Ramos (cell line): ENCODE data around the gene SELENBP1.

ENCODE experiments used
- in situ Hi-C: fragments of 300-500 bp; cut with MboI; formaldehyde crosslinking; loops from one replicate; pipeline ENCODE4 v1.14.3; 2022; ENCODE audit warnings: low sequenced_read_pairs; ENCODE audit not compliant: unreplicated experiment

Gene SELENBP1

DNA sequence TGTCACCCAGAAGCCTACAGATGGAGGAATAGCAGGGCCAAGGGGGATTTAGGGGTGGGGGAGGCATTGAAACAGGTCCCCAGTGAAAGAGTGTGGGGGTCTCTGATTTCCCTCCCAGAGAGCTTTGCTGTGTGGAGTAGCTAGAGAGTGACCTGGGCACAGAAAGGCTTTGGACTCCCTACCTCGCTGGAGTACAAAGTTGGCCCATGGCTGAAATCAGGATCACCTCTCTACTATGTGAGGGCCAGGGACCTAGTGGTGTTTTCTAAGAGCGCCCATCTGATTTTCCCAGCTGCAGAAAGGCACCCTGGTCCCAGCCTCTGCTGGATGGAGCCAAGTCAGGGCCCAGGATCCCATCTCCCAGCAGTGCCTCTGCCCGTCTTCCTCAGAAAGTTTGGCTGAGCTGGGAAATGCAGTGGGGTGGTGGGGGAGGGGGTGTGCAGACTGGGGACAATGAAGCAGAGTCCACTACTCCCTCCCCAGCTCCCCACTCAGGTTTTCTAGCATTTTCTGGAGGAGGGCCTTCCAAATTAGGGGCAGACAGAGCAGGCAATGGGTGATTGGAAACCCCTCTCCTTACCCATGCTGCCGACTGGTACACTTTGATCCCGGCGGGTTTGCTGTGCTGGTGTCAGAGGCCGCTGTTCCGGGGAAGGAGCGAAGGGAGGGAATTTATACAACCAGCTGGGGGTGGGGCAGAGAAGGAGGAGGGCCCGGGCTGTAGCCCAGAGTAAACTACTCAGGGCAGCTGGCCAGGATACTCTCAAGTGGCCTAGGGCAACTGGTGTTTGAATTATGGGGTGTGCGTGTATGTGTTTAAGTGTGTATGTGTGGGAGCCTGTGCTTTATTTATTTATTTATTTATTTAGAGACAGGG lies at the start of gene SELENBP1:
Gene SELENBP1 (minus strand): TSS at position 648 of the 877 bp plus-strand sequence. CDS start 64 bp downstream, at position 584.
- in situ Hi-C loops: no loop called here

DNA sequence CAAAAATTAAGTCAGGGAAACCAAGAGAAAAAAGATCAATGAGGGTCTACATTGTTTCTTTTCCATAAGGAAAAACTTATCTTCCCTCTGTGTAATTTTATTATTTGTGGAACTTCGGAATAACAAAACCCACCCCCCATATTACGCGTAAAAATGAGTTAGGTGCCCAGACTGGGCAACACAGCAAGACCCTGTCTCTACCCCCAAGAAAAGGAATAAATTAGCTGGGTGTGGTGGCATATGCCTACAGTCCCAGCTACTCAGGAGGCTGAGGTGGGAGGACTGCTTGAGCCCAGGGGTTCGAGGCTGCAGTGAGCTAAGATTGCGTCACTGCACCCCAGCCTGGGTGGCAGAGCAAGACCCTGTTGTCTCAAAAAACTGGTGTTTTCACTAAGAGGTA lies 47.3 kb upstream of the SELENBP1 start:
- in situ Hi-C loops: no loop called here

DNA sequence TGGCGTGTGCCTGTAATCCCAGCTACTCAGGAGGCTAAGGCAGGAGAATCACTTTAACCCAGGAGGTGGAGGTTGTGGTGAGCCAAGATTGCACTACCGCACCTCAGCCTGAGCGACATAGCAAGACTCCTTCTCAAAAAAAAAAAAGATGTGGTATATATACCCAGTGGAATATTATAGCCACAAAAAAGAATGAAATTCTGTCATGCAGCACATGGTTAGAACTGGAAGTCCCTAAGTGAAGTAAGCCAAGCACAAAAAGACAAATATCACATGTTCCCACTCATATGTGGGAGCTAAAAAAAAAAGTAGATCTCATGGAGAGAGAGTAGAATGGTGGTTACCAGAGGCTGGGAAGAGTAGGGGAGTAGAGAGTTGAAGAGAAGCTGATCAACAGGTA lies 45.6 kb upstream of the SELENBP1 start:
- in situ Hi-C loops: no loop called here

GRCh38 chr1:151416231-151416630 lies 43.7 kb upstream of the SELENBP1 start:
- in situ Hi-C loops: no loop called here

- in situ Hi-C loops: no loop called here
Observed at GRCh38 chr1:151411884-151412283, 39.4 kb upstream of the SELENBP1 start.

- in situ Hi-C loops: no loop called here
Observed at GRCh38 chr1:151408891-151409290, 36.4 kb upstream of the SELENBP1 start.

DNA sequence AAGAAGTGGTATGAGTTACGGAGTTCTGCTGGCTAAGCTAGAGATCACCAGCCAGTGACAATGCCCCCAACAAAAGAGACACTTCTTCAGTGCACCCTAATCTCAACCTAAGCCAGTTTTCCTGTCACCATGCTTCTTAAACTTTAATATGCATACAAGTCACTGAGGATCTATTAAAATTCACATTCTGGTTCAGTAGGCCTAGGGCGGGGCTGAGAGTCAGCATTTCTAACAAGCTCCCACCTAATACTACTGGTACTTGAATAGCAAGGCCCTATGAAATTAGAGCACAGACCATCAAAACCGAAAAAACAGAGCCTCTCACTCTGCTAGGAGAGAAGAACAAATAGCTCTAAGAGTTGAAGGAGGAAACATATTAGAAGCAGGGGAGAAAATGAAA lies 34.8 kb upstream of the SELENBP1 start:
- in situ Hi-C loops: no loop called here

DNA sequence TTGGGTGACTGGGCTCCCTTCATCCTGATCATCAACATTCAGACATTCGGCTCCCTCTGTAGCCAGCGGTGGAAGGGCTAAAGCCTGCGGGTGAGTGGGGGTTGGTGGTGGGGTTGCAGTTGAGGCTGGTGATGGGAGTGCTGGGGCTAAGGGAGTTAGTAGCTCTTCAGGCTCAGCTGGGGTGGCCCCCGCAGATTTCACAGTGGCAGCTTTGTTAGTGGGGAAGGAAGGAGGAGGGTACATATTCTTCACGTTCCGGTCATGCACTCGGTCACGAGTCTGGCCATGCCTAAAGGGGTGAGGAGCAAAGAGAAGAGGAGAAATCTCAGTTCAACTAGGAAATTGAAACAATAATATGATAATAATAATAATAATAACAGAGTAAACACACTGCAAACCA lies 33.7 kb upstream of the SELENBP1 start:
- in situ Hi-C loops: no loop called here

DNA sequence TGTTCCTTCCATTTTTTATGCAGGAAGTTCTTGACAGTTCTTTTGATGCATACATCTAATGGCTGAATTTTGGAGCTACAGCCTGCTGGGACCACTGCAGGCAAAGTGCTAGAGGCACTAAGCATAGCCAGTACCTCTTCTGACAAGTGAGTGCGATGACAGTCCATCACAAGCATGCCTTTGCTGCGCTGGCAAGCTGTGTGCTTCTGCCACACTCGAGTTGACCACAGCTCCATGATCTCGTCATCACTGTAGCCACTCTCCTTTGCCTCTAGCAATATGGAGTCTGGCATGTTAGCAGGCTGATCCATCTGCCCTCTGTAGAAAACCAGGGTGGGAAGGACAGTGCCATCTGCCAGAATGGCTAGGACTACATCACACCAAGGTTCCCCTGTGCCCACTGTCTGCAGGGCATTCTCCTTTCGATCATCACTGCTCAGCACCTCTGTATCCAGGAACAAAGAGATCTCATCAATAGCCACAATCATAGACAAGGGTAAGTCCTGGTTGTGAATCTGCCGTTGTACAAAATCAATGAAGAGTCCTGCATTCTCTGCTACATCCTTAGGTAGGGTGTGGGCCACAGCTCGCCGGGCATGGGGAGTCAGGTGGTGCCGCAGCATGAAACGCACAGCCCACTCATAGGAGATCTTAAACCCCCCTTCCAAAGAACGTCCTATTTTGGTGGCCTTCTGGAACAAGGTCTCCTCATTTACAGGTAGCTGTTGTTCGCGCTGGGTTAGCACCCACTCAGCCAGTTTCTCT lies 32.9 kb upstream of the SELENBP1 start:
- in situ Hi-C loops: no loop called here

- in situ Hi-C loops: no loop called here
Observed at GRCh38 chr1:151403612-151404011, 31.1 kb upstream of the SELENBP1 start.

DNA sequence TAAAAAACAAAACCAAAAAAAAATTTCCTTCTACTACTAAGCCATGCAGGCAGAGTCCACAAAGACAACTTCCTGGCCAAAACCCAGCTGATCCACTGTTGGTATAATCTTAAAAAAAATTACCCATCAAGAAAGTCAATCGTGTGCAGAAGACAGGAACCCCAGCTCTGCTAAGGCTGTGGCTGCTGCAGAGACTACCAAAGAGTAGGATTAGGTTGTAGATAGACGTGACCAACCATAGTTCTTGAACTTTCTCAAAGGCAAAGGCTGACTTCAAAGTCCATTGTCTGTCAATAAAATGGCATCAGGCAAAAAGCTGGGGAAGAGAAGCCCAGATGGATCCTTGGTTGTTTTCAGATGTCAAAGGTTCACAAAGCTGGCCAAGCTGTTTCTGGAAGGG lies 30.3 kb upstream of the SELENBP1 start:
- in situ Hi-C loops: no loop called here

DNA sequence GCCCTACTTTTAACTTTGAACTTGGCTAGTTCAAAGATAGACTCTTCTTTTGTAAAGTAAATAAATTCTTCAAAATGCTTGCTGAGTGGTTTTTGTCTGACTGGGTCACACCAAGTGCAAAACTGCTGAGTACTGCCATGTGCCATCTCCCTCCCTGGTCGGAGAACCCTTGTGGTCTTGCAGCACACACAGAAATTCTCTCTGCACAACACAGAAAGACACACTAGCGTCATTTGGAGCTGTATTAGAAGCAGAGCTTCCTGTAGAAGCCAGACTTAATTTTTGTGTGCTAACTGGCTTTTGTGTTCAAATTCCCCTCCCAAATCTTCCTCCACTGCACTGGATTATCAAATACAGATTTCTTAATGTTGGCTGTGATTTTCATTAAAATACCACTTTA lies 29.4 kb upstream of the SELENBP1 start:
- in situ Hi-C loops: no loop called here

DNA sequence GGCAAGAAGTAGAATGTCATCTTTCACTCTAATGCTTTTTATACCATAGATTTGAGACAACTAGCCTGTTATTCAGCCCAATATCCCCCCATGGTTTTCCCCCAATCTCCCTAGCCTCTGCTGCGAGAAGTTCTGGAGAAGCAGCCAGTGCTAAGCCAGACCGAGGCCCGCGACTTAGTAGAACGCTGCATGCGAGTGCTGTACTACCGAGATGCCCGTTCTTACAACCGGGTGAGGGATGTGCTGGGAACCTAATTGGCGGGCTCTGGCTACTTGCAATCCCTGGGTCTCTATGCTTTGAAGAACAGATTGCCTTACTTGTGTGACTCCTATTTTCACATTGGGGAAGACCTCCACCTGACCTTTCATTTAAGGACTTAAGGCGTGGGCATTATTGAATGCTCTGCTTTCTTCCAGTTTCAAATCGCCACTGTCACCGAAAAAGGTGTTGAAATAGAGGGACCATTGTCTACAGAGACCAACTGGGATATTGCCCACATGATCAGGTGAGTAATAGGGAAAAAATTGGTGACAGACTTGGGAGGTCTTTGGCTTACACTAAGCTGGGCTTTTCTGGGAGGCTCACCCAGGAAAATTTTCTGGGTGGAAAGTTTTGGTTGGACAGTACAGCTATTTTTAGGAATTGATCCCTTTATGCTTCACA lies 28.8 kb upstream of the SELENBP1 start:
- in situ Hi-C loops: no loop called here

DNA sequence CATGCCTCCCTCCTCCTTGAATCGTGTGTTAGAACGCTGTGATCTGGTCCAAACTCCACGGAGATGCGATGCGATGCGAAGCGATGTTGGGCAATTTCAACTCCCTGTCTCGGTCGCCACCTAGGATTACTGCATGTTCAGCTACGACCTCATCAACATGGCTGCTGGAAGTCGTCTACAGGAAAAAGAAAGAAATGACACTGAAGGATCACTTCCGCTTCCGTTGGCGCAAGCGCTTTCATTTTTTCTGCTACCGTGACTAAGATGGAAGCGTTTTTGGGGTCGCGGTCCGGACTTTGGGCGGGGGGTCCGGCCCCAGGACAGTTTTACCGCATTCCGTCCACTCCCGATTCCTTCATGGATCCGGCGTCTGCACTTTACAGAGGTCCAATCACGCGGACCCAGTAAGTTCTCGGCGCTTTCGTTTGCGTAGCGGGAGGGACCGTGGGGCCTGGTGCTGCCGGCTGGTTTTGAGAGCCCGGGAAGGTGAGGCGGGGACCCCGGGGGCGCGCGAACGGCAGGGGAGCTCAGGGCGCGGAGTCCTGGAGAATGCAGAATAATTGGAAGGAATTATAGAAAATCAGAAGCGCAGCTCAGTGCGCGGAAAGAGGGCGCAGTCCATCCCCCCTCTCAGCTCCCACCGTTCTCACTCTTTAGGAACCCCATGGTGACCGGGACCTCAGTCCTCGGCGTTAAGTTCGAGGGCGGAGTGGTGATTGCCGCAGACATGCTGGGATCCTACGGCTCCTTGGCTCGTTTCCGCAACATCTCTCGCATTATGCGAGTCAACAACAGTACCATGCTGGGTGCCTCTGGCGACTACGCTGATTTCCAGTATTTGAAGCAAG lies 27.0 kb upstream of the SELENBP1 start, which contains the start of gene PSMB4:
Gene PSMB4 (plus strand): TSS at position 250 of the 848 bp plus-strand sequence. CDS start 15 bp downstream, at position 265.
- in situ Hi-C loops: loop anchor here (10.0 kb wide), 1 partner anchor 95 kb away; no protein-coding TSS in a partner anchor

DNA sequence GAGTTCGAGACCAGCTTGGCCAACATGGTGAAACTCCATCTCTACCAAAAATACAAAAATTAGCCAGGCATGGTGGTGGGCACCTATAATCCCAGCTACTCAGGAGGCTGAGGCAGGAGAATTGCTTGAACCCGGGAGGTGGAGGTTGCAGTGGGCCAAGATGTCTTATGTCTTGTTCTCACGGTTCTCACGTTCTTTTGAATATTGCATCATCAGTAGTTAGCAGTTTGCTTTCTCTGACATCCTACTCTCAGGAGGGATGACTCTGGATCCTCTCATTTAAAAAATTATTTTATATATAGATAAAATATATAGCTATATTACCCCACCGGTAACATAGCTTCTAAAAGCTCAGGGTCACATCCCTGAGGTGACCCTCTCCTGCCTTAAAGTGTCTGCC lies 23.8 kb upstream of the SELENBP1 start:
- in situ Hi-C loops: loop anchor here (10.0 kb wide), 1 partner anchor 91 kb away; no protein-coding TSS in a partner anchor

- in situ Hi-C loops: loop anchor here (10.0 kb wide), 1 partner anchor 89 kb away; no protein-coding TSS in a partner anchor
Observed at GRCh38 chr1:151393583-151393982, 21.1 kb upstream of the SELENBP1 start.

DNA sequence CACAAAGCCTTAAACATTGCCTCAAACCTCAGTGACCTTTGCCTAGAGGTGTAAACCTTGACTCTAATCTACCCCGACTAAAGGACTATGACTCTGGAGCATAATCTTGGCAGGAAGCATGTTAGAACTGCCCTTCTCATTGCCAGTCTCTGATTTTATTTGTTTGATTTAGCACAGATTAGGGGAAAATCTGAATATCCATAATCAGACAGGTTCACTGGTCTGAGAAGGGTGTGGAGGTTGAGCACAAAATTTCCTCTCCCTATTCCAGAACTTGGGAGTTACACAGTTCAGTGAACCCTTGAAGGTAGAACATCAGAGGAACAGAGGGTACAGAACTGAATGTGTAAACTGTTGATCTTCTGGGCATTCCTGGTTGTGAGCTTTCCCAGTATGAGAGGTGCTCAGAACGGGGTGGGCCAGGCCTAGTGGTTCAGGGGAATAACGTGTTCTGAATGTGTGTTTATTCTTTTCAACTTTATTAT lies 18.6 kb upstream of the SELENBP1 start:
- in situ Hi-C loops: loop anchor here (10.0 kb wide), 1 partner anchor 86 kb away; no protein-coding TSS in a partner anchor

GRCh38 chr1:151390221-151391078 lies 17.9 kb upstream of the SELENBP1 start:
- in situ Hi-C loops: loop anchor here (10.0 kb wide), 1 partner anchor 86 kb away; no protein-coding TSS in a partner anchor
